Measurements from ENCODE around the gene RAMP3. TPM values are rescaled to one million over a fixed set of nuclear protein-coding genes. Genes with fewer than 3 reads are reported as not detected.

RAMP3 gene
- total RNA-seq, 1 donor from 2014 or later, result not detected

DNA sequence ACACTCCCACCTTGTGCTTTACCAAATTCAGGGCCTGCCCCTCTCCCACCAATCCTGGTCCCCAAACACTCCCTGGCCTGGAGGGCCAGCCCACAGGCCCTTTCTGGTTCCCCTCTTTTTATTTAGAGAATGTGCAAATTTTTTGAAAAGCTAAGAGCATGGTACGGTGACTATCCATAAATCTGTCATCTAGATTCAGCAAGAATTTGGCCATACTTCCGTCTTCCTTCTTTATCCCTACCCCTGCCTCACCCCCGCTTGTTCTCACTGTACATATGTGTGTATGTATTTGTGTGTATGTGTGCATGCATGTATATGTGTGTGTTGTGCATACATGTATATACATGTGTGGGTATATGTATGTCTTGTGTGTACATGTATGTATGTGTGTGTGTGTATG, 38.0 kb upstream of the RAMP3 start:
- TF ChIP-seq, protein P1, sequence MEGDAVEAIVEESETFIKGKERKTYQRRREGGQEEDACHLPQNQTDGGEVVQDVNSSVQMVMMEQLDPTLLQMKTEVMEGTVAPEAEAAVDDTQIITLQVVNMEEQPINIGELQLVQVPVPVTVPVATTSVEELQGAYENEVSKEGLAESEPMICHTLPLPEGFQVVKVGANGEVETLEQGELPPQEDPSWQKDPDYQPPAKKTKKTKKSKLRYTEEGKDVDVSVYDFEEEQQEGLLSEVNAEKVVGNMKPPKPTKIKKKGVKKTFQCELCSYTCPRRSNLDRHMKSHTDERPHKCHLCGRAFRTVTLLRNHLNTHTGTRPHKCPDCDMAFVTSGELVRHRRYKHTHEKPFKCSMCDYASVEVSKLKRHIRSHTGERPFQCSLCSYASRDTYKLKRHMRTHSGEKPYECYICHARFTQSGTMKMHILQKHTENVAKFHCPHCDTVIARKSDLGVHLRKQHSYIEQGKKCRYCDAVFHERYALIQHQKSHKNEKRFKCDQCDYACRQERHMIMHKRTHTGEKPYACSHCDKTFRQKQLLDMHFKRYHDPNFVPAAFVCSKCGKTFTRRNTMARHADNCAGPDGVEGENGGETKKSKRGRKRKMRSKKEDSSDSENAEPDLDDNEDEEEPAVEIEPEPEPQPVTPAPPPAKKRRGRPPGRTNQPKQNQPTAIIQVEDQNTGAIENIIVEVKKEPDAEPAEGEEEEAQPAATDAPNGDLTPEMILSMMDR (IDR thresholded peaks at IDR 0.05; ENCODE audit: unreplicated experiment), result no peak
- H3K4me3 Mint-ChIP-seq (ENCODE audit: low read depth), result no peak overlapping the region
- no peak for DNase-seq (ENCODE audit: low spot score, unreplicated experiment)
- no peaks in the 10 kb centered on the region for H3K4me1 Mint-ChIP-seq (ENCODE audit: low read depth)
- H3K27me3 Mint-ChIP-seq, result peaks cover 29% of the 10 kb centered on the region
- H3K9me3 Mint-ChIP-seq (ENCODE audit: low read depth), result no peaks in the 10 kb centered on the region
- no peaks in the 10 kb centered on the region for H3K36me3 Mint-ChIP-seq (ENCODE audit: insufficient read depth)
- no peak overlapping the region for H3K27ac Mint-ChIP-seq

DNA sequence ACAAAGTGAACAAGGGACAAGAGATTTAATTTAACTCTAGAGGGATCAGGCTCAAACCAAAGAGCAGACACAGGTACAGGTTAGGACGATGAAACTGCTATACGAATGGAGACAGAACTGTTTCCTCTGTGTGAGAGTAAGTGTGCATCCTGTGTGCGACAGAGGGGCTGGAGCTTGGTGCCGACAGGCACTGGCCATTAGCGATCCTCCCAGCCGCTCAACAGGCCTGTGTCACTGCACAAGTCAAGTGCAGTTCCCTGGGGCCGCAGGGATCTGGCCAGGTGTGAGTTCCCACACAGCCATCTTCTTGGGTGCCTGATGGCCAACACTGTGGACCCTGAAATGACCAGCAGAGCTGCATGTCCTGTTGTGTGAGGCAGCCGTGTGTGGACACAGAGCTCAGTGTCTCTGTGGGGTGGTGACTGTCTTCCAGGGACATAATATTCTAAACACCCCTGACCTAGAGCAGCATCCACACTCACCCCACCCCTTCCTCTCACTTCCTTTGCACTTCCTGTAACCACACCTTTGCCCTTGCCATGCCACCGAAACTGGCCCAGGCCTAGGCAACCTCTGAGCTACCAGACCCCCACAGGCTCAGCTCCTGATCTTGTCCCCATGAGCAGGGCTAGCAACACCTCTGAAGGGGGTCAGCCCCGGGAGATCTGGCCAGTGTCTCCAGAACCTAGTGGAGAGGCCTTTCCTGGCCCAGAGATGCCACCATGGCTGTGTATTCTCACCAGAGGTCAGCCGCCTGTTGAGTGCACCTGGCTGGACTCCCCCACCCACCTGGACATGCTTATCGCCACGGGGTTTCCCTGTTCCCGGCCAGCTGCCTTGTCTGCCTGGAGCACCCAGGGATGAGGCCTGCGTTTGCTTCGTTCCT, 34.4 kb upstream of the RAMP3 start:
- no peaks in the 10 kb centered on the region for H3K27me3 Mint-ChIP-seq
- TF ChIP-seq, protein P1 (IDR thresholded peaks at IDR 0.05; ENCODE audit: unreplicated experiment), result no peak
- no peaks in the 10 kb centered on the region for H3K36me3 Mint-ChIP-seq (ENCODE audit: insufficient read depth)
- H3K4me3 Mint-ChIP-seq (ENCODE audit: low read depth), result no peak overlapping the region
- DNase-seq (ENCODE audit: low spot score, unreplicated experiment), result no peak
- H3K4me1 Mint-ChIP-seq (ENCODE audit: low read depth), result no peaks in the 10 kb centered on the region
- no peaks in the 10 kb centered on the region for H3K9me3 Mint-ChIP-seq (ENCODE audit: low read depth)
- H3K27ac Mint-ChIP-seq, result no peak overlapping the region

DNA sequence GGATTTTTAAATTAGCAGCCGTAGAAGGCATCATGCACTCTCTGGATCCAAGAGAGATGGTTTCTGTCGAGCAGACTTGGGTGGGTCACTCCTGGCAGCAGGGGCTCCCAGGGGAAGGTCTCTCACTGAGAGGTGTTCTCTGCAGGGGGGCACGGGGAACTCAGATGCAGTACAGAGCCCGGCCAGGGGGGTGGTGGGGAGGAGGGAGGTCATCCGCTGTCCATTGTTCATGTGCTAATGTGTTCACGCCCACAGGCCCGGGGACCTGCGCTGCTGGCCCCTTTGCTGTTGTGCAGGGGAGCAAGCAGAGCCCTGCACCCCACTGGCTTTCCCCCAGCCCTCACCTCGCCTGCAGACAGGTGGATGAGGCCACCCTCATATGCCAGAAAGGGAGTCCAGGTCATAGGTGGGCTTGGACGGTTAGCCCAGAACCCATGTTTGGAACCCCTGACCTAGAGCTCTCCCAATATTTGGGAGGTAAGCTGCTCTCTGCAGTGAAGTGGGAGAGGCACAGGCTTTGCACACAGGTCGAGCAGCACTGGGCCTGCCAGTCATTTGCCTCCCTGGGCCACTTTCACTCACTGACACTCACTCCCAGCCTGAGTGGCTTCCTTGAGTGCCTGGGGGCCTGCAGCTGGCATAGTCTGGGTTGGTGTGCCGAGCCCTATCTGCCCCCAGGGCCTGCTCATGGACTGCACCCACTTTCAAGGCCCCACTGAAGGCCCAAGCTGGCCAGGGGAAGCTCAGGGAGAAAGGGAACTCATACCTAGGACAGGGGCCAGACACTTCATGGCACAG, 33.5 kb upstream of the RAMP3 start:
- Mint-ChIP-seq H3K4me3 (ENCODE audit: low read depth) (no peak overlapping the region), H3K27me3 (no peaks in the 10 kb centered on the region), H3K9me3 (ENCODE audit: low read depth) (no peaks in the 10 kb centered on the region), H3K36me3 (ENCODE audit: insufficient read depth) (no peaks in the 10 kb centered on the region), H3K27ac (no peak overlapping the region), H3K4me1 (ENCODE audit: low read depth) (no peaks in the 10 kb centered on the region)
- no peak for DNase-seq (ENCODE audit: low spot score, unreplicated experiment)
- TF ChIP-seq, protein P1 (IDR thresholded peaks at IDR 0.05; ENCODE audit: unreplicated experiment), result no peak

DNA sequence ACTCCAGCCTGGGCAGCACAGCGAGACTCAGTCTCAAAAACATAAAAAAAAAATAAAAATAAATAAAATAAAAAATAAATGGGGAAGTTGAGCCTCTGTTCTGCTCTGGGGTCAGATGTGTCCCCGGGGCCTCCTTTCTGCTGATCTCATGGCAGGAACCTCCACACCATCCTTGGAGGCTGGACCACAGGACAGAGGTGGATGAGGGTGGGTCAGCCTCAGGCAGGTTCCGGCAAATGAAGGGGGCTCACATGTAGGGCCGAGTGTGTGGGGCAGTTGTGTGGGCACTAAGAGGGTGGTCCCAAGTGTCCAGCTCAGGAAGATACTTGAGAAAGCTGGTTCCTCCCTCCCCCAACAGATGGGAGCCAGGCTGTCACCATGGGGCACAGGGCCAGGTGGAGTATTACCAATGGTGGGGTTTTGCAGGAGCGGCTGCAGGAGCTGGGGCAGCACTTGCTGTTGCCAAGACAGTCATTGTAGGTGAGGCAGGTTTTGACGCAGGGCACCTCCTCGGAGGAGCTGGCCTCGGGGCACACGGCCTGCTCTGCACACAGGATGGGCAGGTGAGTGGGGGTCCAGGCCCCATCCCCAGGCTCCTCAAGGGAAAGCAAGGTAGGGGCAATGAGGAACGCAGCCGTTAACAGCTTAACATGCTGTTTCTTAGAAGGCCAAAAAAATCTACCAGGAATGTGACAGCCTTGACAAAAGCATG, 32.2 kb upstream of the RAMP3 start:
- Mint-ChIP-seq H3K27ac (peak overlapping the region; percentile 64), H3K36me3 (ENCODE audit: insufficient read depth) (no peaks in the 10 kb centered on the region), H3K4me1 (ENCODE audit: low read depth) (no peaks in the 10 kb centered on the region), H3K9me3 (ENCODE audit: low read depth) (no peaks in the 10 kb centered on the region), H3K27me3 (peaks cover 3% of the 10 kb centered on the region), H3K4me3 (ENCODE audit: low read depth) (no peak overlapping the region)
- TF ChIP-seq, protein P1 (IDR thresholded peaks at IDR 0.05; ENCODE audit: unreplicated experiment), result no peak
- no peak for DNase-seq (ENCODE audit: low spot score, unreplicated experiment)

DNA sequence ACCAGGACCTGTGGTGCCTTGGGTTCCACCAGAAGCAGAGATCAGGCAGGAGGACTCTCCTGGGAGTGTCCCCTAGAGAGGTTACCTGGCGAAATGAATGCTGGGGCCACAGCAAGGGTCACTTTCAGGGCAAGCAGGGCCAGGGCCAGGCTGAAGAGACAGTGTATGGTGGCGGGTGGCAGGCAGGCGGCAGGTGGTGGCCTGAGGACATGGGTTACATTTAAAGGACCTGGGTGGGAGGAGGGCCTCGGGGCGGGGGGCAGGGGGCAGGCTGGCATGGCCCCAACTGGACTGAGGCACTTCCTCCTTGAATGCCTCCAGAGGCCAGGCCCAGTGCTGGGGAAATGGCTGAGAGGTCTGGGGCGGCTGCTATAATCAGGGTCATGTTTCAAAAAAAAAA, 31.4 kb upstream of the RAMP3 start:
- Mint-ChIP-seq H3K9me3 (ENCODE audit: low read depth) (no peaks in the 10 kb centered on the region), H3K4me3 (ENCODE audit: low read depth) (no peak overlapping the region), H3K27me3 (peaks cover 4% of the 10 kb centered on the region), H3K36me3 (ENCODE audit: insufficient read depth) (no peaks in the 10 kb centered on the region), H3K27ac (no peak overlapping the region), H3K4me1 (ENCODE audit: low read depth) (no peaks in the 10 kb centered on the region)
- no peak for DNase-seq (ENCODE audit: low spot score, unreplicated experiment)
- TF ChIP-seq, protein P1 (IDR thresholded peaks at IDR 0.05; ENCODE audit: unreplicated experiment), result no peak

Measured in progenitor cell of endocrine pancreas (in vitro differentiated cells).